HG02973 (cell line): ENCODE results near the gene MBD3L2B.

Experiments
- ATAC-seq: cut with Tn5 transposase; IDR thresholded peaks from one replicate; pipeline ENCODE4 v1.9.1; 2021; ENCODE audit warnings: moderate library complexity; ENCODE audit not compliant: unreplicated experiment

Gene MBD3L2B

DNA sequence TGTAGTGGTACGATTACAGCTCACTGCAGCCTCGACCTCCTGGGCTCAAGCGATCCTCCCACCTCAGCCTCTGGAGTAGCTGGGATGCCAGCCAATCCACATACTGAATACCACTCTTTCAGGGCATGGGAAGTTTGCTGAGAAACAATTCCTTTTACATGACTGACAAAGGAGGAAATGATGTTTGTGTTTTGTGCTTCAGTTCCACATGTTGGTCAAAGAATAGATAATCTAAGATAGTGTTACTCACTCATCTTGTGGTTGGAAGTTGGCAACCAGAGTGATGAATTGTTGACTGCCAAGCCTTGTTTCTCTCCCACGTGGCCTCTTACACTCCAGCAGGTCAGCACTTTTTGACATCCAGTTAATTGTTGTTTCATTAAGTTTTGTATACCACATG, 7.6 kb downstream of the MBD3L2B start:
- ATAC-seq, result no peak

DNA sequence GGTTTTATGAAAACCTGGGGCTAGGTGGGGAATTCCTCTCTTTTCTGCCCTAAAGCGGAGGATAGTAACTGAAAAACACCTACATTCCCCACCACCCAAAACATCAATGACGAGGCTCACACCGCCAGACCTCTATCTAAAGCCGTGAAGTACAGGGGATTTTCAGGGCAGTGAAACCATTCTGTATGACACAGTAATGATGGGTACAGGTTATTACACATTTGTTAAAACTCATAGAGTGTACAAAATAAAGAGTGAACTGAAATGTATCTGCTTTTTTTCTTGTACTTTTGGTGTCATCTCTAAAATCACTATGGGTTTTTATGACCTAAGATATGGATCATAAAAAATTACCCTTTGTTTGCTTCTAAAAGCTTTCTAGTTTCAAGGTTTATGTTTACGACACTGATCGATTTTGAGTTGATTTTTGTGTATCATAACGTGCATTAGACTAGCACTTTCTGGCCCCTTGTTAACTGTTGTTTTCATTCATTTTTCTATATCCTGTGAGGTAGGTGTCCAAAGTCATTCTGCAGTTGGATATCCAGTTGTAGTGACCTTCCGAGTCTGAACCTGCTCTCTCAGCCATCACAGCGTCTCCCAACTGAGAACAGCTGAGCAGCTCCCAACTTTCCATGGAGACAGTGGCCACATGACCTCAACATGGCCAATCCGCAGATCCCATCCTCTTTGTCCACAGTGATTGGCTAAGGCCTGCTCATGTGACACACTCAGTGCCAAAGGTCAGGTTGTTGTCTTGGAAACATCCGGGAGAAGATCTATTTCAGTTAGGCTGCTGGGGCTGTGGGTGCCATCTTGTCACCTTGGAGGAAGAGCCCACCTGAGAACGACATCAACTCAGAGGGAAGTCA, 10.3 kb downstream of the MBD3L2B start:
- no peak for ATAC-seq

- ATAC-seq, result no peak
Measured at GRCh38 chr19:7007859-7008258, 13.4 kb downstream of the MBD3L2B start.

- ATAC-seq, result no peak
Measured at GRCh38 chr19:7006135-7006704, 15.0 kb downstream of the MBD3L2B start.

DNA sequence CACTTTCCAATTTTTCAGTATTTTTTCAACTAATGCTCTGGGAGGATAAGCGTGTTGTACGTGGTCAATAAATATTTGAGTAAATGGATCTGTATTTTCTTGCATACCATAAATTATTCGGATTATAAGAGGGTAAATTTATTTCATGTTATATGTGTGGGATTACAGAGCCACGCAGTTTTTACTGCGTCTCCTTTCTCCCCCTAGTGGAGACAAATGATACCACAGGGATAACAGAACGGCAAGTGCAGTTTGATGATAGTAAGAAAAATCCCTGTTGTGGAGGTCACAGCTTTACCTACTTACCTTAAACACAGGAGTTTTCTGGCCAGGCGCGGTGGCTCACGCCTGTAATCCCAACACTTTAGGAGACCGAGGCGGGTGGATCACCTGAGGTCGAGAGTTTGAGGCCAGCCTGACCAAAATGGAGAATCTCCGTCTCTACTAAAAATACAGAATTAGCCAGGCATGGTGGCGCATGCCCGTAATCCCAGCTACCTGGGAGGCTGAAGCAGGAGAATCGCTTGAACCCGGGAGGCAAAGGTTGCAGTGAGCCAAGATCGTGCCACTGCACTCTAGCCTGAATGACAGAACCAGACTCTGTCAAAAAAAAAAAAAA, 16.8 kb downstream of the MBD3L2B start:
- ATAC-seq, result no peak

- no peak for ATAC-seq
Measured at GRCh38 chr19:7000816-7001215, 20.4 kb downstream of the MBD3L2B start.

DNA sequence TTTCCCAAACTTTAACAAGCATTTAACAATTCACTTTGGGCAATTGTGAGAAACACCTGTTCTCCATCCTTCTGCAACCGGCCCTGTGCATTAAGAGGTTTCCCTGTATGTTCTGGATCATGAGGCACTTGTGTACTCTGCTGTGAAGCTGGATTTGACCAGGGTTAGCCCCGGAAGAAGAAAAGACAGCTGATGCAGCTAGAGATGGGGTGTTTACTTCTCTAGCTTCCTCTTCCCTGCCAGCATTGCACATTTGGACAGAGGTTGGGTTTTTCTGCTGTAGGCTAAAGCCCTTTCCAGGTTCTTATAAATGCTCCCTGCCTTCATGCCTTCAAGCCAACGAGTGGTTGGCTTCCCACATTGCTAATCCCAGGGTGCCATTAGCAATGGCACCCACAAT, 20.9 kb downstream of the MBD3L2B start:
- ATAC-seq, result no peak

- ATAC-seq, result no peak
Measured at GRCh38 chr19:6999933-7000332, 21.3 kb downstream of the MBD3L2B start.

DNA sequence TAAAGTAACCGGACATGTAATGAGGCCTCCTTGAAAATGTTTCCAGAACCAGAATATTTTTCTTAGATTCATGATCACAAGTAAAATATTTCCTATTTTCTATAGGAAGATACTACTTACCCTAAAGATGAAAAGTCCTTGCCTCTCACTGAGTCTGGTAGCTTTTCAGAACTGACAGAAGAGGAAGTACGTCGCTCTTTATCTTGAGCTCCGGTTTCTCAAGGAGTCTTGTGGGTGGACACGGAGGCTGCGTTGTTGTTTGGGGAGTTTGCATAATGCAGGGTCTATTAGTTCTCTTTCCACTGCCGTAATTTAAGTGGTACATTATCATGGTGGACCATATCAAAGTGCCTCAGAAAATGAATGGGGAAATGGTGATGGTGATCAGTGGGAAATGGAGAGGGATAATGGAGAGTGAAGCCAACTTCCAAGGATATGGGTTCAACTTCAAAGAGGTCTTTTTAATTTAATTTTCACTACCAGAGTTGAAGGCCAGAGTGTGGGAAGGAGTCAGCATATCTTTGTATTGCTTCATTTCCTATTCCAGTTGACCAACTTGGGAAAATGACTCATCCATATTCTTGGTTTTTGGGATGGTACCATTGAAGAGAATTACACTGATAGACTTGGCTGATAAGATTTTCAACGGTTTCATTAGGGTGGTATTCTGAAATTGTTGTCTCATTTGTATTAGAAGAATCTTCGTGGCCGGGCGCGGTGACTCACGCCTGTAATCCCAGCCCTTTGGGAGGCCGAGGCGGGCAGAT, 23.4 kb downstream of the MBD3L2B start:
- no peak for ATAC-seq

GRCh38 chr19:6996810-6997209, 24.4 kb downstream of the MBD3L2B start:
- no peak for ATAC-seq

- ATAC-seq, result no peak
Measured at GRCh38 chr19:6995054-6995453, 26.2 kb downstream of the MBD3L2B start.

- no peak for ATAC-seq
Measured at GRCh38 chr19:6988257-6988656, 33.0 kb downstream of the MBD3L2B start.

DNA sequence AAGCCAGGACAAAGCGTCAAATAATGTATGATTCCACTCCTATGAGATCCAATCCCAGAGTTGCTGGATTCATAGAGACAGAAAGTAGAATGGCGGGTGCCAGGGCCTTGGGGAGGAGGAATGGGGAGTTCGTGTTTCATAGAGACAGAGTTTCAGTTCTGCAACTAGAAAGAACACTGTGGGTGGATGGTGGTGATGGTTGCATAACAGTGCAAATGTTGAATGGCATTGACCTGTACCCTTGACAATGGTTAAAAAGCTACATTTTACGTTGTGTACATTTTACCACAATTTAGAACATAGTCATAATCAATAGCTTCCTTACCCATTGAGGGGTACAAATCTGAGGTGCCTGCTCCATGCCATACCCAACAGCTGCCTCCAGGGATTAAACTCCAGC, 33.4 kb downstream of the MBD3L2B start:
- no peak for ATAC-seq

DNA sequence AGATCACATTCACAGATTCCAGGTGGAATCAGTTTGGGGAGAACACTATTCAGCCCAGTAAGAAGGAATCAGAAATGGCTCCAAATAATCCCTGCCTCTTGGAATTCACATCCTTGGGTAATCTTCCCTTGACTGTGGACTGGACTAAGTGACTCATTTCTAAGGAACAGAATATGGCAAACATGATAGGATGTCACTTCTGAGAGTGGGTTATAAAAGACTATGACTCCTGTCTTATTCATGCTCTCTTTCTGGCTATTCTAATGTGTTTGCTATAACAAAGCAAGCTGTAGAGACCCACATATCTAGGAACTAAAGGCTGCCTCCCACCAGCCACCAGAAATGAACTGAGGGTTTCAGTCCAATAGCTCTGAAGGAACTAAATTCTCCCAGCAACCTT, 37.8 kb downstream of the MBD3L2B start:
- ATAC-seq, result no peak

DNA sequence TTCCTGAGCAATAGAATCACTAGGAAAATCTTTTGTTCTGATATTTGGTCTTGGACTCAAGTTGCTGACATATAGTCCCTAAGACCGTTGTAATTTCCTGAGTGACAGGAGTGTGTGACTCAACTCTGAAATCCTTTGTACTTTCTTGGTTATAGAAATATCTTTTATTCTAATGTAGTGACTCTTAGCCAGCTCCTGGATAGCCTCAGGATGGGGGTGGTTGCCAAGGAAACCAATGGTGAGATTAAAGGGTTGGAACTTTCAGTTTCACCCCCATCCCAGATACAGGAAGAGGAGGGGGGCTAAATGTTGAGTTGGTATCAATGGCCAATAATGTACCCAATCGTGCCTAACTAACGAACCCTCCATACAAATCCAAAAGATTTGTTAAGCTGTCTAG, 41.8 kb downstream of the MBD3L2B start:
- ATAC-seq, result no peak

GRCh38 chr19:6976197-6976596, 45.0 kb downstream of the MBD3L2B start:
- ATAC-seq, result no peak

GRCh38 chr19:6971366-6971765, 49.9 kb downstream of the MBD3L2B start:
- ATAC-seq, result no peak

DNA sequence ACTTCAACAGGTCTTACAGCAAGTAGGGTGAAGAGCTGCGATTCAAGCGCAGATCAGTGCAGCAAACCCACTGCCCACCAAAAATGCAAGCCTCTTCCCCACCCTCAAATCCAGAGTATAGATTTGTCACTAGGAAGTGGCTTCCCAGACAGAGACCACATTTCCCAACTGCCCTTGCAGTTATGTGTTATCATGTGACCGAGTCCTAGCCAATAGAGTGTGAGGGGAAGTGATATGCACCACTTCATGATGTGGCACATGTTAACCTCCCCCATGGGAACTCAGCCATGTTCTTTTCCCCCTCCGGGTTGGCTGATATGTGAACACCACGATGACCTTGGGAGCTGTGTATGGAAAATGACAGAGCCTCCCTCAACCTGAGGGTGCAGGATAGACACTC, 50.8 kb downstream of the MBD3L2B start:
- no peak for ATAC-seq

- no peak for ATAC-seq
Measured at GRCh38 chr19:6970021-6970420, 51.2 kb downstream of the MBD3L2B start.

DNA sequence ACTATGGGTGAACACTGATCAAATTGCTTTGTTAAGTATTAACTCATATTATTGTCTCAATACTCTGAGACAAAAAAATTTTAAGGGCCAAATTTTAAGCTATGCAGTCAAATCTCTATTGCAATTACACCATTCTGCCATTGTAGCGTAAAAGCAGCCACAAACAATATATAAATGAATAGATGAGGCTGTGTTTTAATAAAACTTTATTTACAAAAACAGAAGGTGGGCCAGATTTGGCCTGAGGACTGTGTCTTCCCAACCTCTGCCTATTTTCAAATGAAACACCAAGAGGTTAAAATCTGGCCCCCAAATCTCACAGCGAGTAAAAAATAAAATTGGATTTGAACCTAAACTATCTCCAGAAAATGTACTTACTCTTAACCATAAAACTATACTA, 51.7 kb downstream of the MBD3L2B start:
- ATAC-seq, result no peak
